ENCODE data around the gene HNF1A. TPM values are rescaled to one million over a fixed set of nuclear protein-coding genes. Genes with fewer than 3 reads are reported as not detected.

Gene HNF1A
- total RNA-seq, 1 donor from 2014 or later = not detected

- peaks cover 5% of the 10 kb centered on the region for H3K27me3 Mint-ChIP-seq (ENCODE audit: unreplicated experiment)
- no peaks in the 10 kb centered on the region for H3K36me3 Mint-ChIP-seq (ENCODE audit: low read depth, unreplicated experiment)
- TF ChIP-seq CTCF (IDR thresholded peaks at IDR 0.05; ENCODE audit: unreplicated experiment) = no peak
- H3K4me3 Mint-ChIP-seq (ENCODE audit: unreplicated experiment) = no peak overlapping the region
- H3K4me1 Mint-ChIP-seq (ENCODE audit: unreplicated experiment) = no peaks in the 10 kb centered on the region
- no peak for DNase-seq (ENCODE audit: low spot score)
- H3K9me3 Mint-ChIP-seq (ENCODE audit: unreplicated experiment) = no peaks in the 10 kb centered on the region
- no peak overlapping the region for H3K27ac Mint-ChIP-seq (ENCODE audit: unreplicated experiment)
These were observed 9.9 kb downstream of the HNF1A start for GRCh38 chr12:120988234-120988633.

GRCh38 chr12:120988658-120989057, 10.3 kb downstream of the HNF1A start:
- no peak for DNase-seq (ENCODE audit: low spot score)
- peaks cover 5% of the 10 kb centered on the region for H3K27me3 Mint-ChIP-seq (ENCODE audit: unreplicated experiment)

GRCh38 chr12:120989687-120990086, 11.3 kb downstream of the HNF1A start:
- DNase-seq (ENCODE audit: low spot score) = no peak
- Mint-ChIP-seq H3K9me3 (ENCODE audit: unreplicated experiment) (no peaks in the 10 kb centered on the region), H3K36me3 (ENCODE audit: low read depth, unreplicated experiment) (no peaks in the 10 kb centered on the region), H3K4me3 (ENCODE audit: unreplicated experiment) (no peak overlapping the region), H3K4me1 (ENCODE audit: unreplicated experiment) (no peaks in the 10 kb centered on the region), H3K27ac (ENCODE audit: unreplicated experiment) (no peak overlapping the region), H3K27me3 (ENCODE audit: unreplicated experiment) (peaks cover 5% of the 10 kb centered on the region)
- TF ChIP-seq CTCF (IDR thresholded peaks at IDR 0.05; ENCODE audit: unreplicated experiment) = no peak

More at GRCh38 chr12:120988658-120989057, 10.3 kb downstream of the HNF1A start:
- H3K9me3 Mint-ChIP-seq (ENCODE audit: unreplicated experiment) = no peaks in the 10 kb centered on the region
- no peak overlapping the region for H3K27ac Mint-ChIP-seq (ENCODE audit: unreplicated experiment)
- no peak overlapping the region for H3K4me3 Mint-ChIP-seq (ENCODE audit: unreplicated experiment)
- no peaks in the 10 kb centered on the region for H3K4me1 Mint-ChIP-seq (ENCODE audit: unreplicated experiment)
- no peaks in the 10 kb centered on the region for H3K36me3 Mint-ChIP-seq (ENCODE audit: low read depth, unreplicated experiment)
- no peak for TF ChIP-seq CTCF (IDR thresholded peaks at IDR 0.05; ENCODE audit: unreplicated experiment)

- no peak for DNase-seq (ENCODE audit: low spot score)
- H3K9me3 Mint-ChIP-seq (ENCODE audit: unreplicated experiment) = no peaks in the 10 kb centered on the region
- H3K36me3 Mint-ChIP-seq (ENCODE audit: low read depth, unreplicated experiment) = no peaks in the 10 kb centered on the region
- peaks cover 6% of the 10 kb centered on the region for H3K27me3 Mint-ChIP-seq (ENCODE audit: unreplicated experiment)
- no peak overlapping the region for H3K4me3 Mint-ChIP-seq (ENCODE audit: unreplicated experiment)
- no peak overlapping the region for H3K27ac Mint-ChIP-seq (ENCODE audit: unreplicated experiment)
- H3K4me1 Mint-ChIP-seq (ENCODE audit: unreplicated experiment) = no peaks in the 10 kb centered on the region
- TF ChIP-seq CTCF (IDR thresholded peaks at IDR 0.05; ENCODE audit: unreplicated experiment) = no peak
These were observed 12.2 kb downstream of the HNF1A start for GRCh38 chr12:120990487-120991055.

- Mint-ChIP-seq H3K27me3 (ENCODE audit: unreplicated experiment) (peaks cover 8% of the 10 kb centered on the region), H3K27ac (ENCODE audit: unreplicated experiment) (no peak overlapping the region), H3K4me3 (ENCODE audit: unreplicated experiment) (no peak overlapping the region), H3K36me3 (ENCODE audit: low read depth, unreplicated experiment) (no peaks in the 10 kb centered on the region), H3K4me1 (ENCODE audit: unreplicated experiment) (no peaks in the 10 kb centered on the region), H3K9me3 (ENCODE audit: unreplicated experiment) (no peaks in the 10 kb centered on the region)
- DNase-seq (ENCODE audit: low spot score) = no peak
- TF ChIP-seq CTCF (IDR thresholded peaks at IDR 0.05; ENCODE audit: unreplicated experiment) = no peak
These were observed 13.6 kb downstream of the HNF1A start for GRCh38 chr12:120991965-120992364.
